HL-60 (cell line): Measurements from ENCODE around the gene GNA14.

ENCODE experiments used
- DNase-seq, 2 experiments: peaks; one replicate each; pipeline ENCODE4 v3.0.0-alpha.2; 2010 to 2020; ENCODE audit warnings: low read depth in 1 of 2, low spot score in 1 of 2
- H3K27ac ChIP-seq: fragments of 250-450 bp; sonication (Bioruptor Pico); replicated peaks from 2 replicates; pipeline ENCODE4 v1.5.1; 2020; ENCODE audit warnings: mild to moderate bottlenecking, moderate library complexity
- H3K27me3 ChIP-seq: fragments of 250-450 bp; sonication (Bioruptor Pico); 2 replicates; pipeline ENCODE4 v1.5.1; 2021; ENCODE audit warnings: mild to moderate bottlenecking, moderate library complexity; ENCODE audit not compliant: insufficient read depth, poor library complexity, severe bottlenecking
- H3K4me3 ChIP-seq: replicated peaks from 2 replicates; pipeline ENCODE4 v1.5.1; 2011; ENCODE audit warnings: mild to moderate bottlenecking, control low read depth, low read length; ENCODE audit not compliant: insufficient read depth
- GABPA ChIP-seq: IDR thresholded peaks from 2 replicates; pipeline ENCODE4 v1.6.1; 2012; ENCODE audit warnings: low read depth
- POLR2AphosphoS5 ChIP-seq: IDR thresholded peaks from 2 replicates; pipeline ENCODE4 v1.6.1; 2012; ENCODE audit warnings: low read depth
- SPI1 ChIP-seq: IDR thresholded peaks from 2 replicates; pipeline ENCODE4 v1.6.1; 2012; ENCODE audit warnings: low read depth, mild to moderate bottlenecking, borderline replicate concordance
- TF ChIP-seq, protein P1 (sequence below): IDR thresholded peaks from one replicate; pipeline ENCODE4 v1.5.1; 2011; ENCODE audit warnings: low read length, control low read depth, inconsistent platforms; ENCODE audit not compliant: insufficient read depth
- TF ChIP-seq, protein P2 (sequence below): IDR thresholded peaks from 2 replicates; pipeline ENCODE4 v1.6.1; 2012; ENCODE audit warnings: low read depth; ENCODE audit not compliant: insufficient replicate concordance

Gene GNA14

DNA sequence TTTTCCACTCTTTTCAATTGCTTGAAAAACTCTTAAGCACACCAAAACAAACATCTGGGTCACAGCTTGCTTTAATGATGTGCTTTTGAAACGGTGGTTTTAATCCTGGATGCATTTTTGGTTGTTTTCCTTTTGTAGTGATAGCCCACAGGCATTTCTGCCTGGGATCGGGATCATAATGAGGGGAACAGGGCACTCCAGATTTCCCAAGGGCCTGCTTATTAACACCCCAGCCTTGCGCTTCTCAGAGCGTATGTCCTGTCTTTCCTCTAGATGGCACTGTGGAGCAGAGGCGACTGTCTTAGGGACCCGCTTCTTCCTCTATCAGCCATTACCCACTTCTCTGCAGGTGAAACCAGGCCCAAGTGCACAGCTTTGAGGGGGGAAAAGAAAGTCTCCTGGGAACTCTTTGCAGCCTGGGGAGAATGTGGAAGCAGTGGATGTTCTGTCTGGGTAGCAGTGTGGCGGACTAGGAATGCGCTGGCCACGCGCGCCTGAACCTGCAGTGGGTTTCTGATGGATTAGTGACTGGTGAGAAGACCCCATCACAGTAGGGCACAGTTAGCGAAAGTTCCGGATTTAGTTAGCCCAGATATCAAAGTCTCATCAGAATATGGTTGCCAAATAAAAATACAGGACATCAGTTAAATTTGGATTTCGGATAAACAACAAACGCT is 190.1 kb downstream of the GNA14 start:
- TF ChIP-seq SPI1, result 0 out of 2 replicates have a peak, but pooled peaks have one; percentile 1
- TF ChIP-seq, protein P1, sequence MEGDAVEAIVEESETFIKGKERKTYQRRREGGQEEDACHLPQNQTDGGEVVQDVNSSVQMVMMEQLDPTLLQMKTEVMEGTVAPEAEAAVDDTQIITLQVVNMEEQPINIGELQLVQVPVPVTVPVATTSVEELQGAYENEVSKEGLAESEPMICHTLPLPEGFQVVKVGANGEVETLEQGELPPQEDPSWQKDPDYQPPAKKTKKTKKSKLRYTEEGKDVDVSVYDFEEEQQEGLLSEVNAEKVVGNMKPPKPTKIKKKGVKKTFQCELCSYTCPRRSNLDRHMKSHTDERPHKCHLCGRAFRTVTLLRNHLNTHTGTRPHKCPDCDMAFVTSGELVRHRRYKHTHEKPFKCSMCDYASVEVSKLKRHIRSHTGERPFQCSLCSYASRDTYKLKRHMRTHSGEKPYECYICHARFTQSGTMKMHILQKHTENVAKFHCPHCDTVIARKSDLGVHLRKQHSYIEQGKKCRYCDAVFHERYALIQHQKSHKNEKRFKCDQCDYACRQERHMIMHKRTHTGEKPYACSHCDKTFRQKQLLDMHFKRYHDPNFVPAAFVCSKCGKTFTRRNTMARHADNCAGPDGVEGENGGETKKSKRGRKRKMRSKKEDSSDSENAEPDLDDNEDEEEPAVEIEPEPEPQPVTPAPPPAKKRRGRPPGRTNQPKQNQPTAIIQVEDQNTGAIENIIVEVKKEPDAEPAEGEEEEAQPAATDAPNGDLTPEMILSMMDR, result peak; percentile 86
- TF ChIP-seq, protein P2, sequence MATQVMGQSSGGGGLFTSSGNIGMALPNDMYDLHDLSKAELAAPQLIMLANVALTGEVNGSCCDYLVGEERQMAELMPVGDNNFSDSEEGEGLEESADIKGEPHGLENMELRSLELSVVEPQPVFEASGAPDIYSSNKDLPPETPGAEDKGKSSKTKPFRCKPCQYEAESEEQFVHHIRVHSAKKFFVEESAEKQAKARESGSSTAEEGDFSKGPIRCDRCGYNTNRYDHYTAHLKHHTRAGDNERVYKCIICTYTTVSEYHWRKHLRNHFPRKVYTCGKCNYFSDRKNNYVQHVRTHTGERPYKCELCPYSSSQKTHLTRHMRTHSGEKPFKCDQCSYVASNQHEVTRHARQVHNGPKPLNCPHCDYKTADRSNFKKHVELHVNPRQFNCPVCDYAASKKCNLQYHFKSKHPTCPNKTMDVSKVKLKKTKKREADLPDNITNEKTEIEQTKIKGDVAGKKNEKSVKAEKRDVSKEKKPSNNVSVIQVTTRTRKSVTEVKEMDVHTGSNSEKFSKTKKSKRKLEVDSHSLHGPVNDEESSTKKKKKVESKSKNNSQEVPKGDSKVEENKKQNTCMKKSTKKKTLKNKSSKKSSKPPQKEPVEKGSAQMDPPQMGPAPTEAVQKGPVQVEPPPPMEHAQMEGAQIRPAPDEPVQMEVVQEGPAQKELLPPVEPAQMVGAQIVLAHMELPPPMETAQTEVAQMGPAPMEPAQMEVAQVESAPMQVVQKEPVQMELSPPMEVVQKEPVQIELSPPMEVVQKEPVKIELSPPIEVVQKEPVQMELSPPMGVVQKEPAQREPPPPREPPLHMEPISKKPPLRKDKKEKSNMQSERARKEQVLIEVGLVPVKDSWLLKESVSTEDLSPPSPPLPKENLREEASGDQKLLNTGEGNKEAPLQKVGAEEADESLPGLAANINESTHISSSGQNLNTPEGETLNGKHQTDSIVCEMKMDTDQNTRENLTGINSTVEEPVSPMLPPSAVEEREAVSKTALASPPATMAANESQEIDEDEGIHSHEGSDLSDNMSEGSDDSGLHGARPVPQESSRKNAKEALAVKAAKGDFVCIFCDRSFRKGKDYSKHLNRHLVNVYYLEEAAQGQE, result no peak
- no peak for TF ChIP-seq GABPA
- H3K27me3 ChIP-seq, result no peaks in the 10 kb centered on the region
- H3K27ac ChIP-seq, result no peak overlapping the region
- DNase-seq, result peak; percentile 32 to 77
- no peak overlapping the region for H3K4me3 ChIP-seq

DNA sequence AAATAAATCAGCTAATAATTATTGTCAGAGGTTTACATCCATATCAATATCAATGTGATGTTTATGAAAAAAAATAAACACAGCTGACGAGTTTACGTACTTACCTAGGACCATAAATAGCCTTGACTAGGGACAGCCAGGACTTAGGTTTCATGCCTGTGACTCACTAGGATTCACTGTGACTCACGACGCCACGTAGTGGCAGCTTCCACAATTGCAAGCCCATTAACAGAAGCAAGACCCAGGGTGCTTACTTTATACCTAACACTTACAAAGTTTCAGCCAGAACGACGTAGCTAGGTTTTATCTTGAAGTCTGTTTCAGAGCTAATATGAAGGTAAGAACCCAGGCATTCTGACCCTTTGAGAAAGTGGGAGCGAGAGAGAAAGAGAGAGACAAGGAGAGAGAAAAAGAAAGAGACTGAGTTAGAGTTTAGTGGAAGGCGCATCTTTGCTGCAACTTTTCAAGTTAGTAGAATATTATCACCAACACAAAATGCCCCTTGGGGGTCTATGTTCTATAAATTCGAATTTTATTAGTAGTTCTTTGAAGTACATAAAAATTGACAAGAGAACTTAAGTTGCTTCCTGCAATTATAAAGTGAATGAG is 191.2 kb downstream of the GNA14 start:
- Histone ChIP-seq H3K4me3 (no peak overlapping the region), H3K27ac (no peak overlapping the region), H3K27me3 (no peaks in the 10 kb centered on the region)
- DNase-seq, result peak; percentile 68 to 86
- TF ChIP-seq GABPA (no peak), SPI1 (no peak), POLR2AphosphoS5 (no peak)
- TF ChIP-seq, protein P1, result peak; percentile 93
- TF ChIP-seq, protein P2, result no peak

DNA sequence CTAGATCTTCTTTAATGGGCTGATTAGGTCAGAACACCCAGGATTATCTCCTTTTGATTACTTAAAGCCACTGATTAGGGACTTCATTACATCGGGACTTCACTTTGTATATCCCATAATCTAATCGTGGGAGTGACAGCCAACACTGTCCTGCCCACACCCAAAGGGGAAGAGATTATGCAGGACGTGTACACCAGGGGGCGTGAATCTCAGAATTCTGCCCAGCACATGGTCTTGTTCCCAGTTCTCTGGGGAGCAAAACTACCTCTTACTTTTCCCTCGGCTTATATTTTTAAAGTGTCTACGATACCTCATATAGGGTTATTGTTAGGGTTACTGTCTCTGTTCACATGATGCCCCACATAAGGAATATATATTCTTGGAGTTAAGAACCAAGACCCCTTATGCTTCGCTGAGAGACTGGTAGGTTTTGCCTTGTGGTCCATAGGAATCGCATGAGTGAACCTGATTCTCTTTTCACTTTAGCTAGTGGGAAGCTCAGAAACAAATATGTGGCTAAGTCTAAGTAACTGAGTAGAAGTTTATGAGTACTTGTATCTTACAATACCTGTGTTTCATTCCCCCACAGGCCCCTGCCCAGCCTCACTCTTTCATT is 192.7 kb downstream of the GNA14 start:
- Histone ChIP-seq H3K27ac (no peak overlapping the region), H3K4me3 (no peak overlapping the region), H3K27me3 (no peaks in the 10 kb centered on the region)
- DNase-seq, result peak; percentile 28 to 73
- TF ChIP-seq, protein P1, result peak; percentile 58
- TF ChIP-seq GABPA, result no peak
